HUES6 (cell line): ENCODE measurements around the gene SDK1.
"Not testable (repeated sequence)": the region's sequence is repeated elsewhere in the genome, so short reads cannot be mapped to it uniquely, and the experiment has no call there.

ENCODE experiments used
- H3K27ac ChIP-seq: 2 replicates; pipeline ENCODE4 v1.7.0; 2013; ENCODE audit warnings: low read depth, mild to moderate bottlenecking, low read length, inconsistent platforms
- H3K27me3 ChIP-seq: 2 replicates; pipeline ENCODE4 v1.6.1; 2013; ENCODE audit warnings: low read length; ENCODE audit not compliant: control insufficient read depth, insufficient read depth
- H3K36me3 ChIP-seq: 2 replicates; pipeline ENCODE4 v1.6.1; 2013; ENCODE audit warnings: low read length; ENCODE audit not compliant: control insufficient read depth, insufficient read depth
- H3K4me1 ChIP-seq: 2 replicates; pipeline ENCODE4 v1.6.1; 2013; ENCODE audit warnings: low read length; ENCODE audit not compliant: control insufficient read depth, insufficient read depth
- H3K4me3 ChIP-seq: 2 replicates; pipeline ENCODE4 v1.5.1; 2013; ENCODE audit warnings: low read depth, low read length
- H3K9ac ChIP-seq: one replicate; pipeline ENCODE4 v1.6.1; 2013; ENCODE audit warnings: mild to moderate bottlenecking, low read length
- H3K9me3 ChIP-seq: 2 replicates; pipeline ENCODE4 v1.6.1; 2013; ENCODE audit warnings: low read depth, low read length; ENCODE audit not compliant: control insufficient read depth, insufficient read depth

The SDK1 gene

GRCh38 chr7:3755778-3756453 is 454.9 kb downstream of the SDK1 start:
- H3K27ac ChIP-seq, H3K4me3 ChIP-seq, H3K9ac ChIP-seq, H3K27me3 ChIP-seq, H3K36me3 ChIP-seq, H3K9me3 ChIP-seq: not testable (repeated sequence)
- peaks cover 18% of the 10 kb centered on the region for H3K4me1 ChIP-seq

GRCh38 chr7:3757059-3757458 is 456.0 kb downstream of the SDK1 start:
- no peaks in the 10 kb centered on the region for H3K27me3 ChIP-seq
- no peak overlapping the region for H3K4me3 ChIP-seq
- H3K9me3 ChIP-seq, result no peaks in the 10 kb centered on the region
- H3K36me3 ChIP-seq, result no peaks in the 10 kb centered on the region
- H3K27ac ChIP-seq, result no peak overlapping the region
- H3K9ac ChIP-seq, result no peak overlapping the region
- peaks cover 18% of the 10 kb centered on the region for H3K4me1 ChIP-seq

- Histone ChIP-seq H3K4me3 (no peak overlapping the region), H3K27ac (no peak overlapping the region), H3K36me3 (no peaks in the 10 kb centered on the region), H3K27me3 (no peaks in the 10 kb centered on the region), H3K9ac (no peak overlapping the region), H3K9me3 (no peaks in the 10 kb centered on the region), H3K4me1 (no peaks in the 10 kb centered on the region)
Measured at GRCh38 chr7:3760651-3761050, 459.6 kb downstream of the SDK1 start.

- H3K4me3 ChIP-seq, result no peak overlapping the region
- no peak overlapping the region for H3K9ac ChIP-seq
- no peaks in the 10 kb centered on the region for H3K36me3 ChIP-seq
- H3K4me1 ChIP-seq, result no peaks in the 10 kb centered on the region
- no peaks in the 10 kb centered on the region for H3K9me3 ChIP-seq
- no peaks in the 10 kb centered on the region for H3K27me3 ChIP-seq
- no peak overlapping the region for H3K27ac ChIP-seq
Measured at GRCh38 chr7:3762146-3762831, 461.2 kb downstream of the SDK1 start.

GRCh38 chr7:3767917-3768777 is 467.1 kb downstream of the SDK1 start:
- H3K27ac ChIP-seq, result no peak overlapping the region
- H3K27me3 ChIP-seq, result no peaks in the 10 kb centered on the region
- H3K4me3 ChIP-seq, result no peak overlapping the region
- no peaks in the 10 kb centered on the region for H3K4me1 ChIP-seq
- no peaks in the 10 kb centered on the region for H3K9me3 ChIP-seq
- no peaks in the 10 kb centered on the region for H3K36me3 ChIP-seq
- H3K9ac ChIP-seq, result no peak overlapping the region

GRCh38 chr7:3771906-3772305 is 470.9 kb downstream of the SDK1 start:
- no peaks in the 10 kb centered on the region for H3K9me3 ChIP-seq
- no peaks in the 10 kb centered on the region for H3K27me3 ChIP-seq
- no peaks in the 10 kb centered on the region for H3K4me1 ChIP-seq
- no peaks in the 10 kb centered on the region for H3K36me3 ChIP-seq
- no peak overlapping the region for H3K4me3 ChIP-seq
- no peak overlapping the region for H3K27ac ChIP-seq
- H3K9ac ChIP-seq, result no peak overlapping the region

- no peaks in the 10 kb centered on the region for H3K27me3 ChIP-seq
- H3K4me3 ChIP-seq, result no peak overlapping the region
- no peaks in the 10 kb centered on the region for H3K36me3 ChIP-seq
- peaks cover 6% of the 10 kb centered on the region; the same call in 1 of the 2 replicates for H3K4me1 ChIP-seq
- H3K9ac ChIP-seq, result no peak overlapping the region
- no peak overlapping the region for H3K27ac ChIP-seq
- H3K9me3 ChIP-seq, result peaks cover 15% of the 10 kb centered on the region
Measured at GRCh38 chr7:3778345-3778744, 477.3 kb downstream of the SDK1 start.

- Histone ChIP-seq H3K9ac (no peak overlapping the region), H3K9me3 (peaks cover 15% of the 10 kb centered on the region), H3K4me3 (no peak overlapping the region)
Measured at GRCh38 chr7:3780016-3780415, 479.0 kb downstream of the SDK1 start.

GRCh38 chr7:3780525-3780924 is 479.5 kb downstream of the SDK1 start:
- H3K27ac ChIP-seq, result no peak overlapping the region
- H3K9me3 ChIP-seq, result peaks cover 15% of the 10 kb centered on the region
- H3K27me3 ChIP-seq, result no peaks in the 10 kb centered on the region
- no peaks in the 10 kb centered on the region for H3K36me3 ChIP-seq
- H3K9ac ChIP-seq, result no peak overlapping the region
- no peak overlapping the region for H3K4me3 ChIP-seq
- H3K4me1 ChIP-seq, result peaks cover 6% of the 10 kb centered on the region; the same call in 1 of the 2 replicates

More at GRCh38 chr7:3780016-3780415, 479.0 kb downstream of the SDK1 start:
- H3K27ac ChIP-seq, result no peak overlapping the region
- peaks cover 6% of the 10 kb centered on the region; the same call in 1 of the 2 replicates for H3K4me1 ChIP-seq
- no peaks in the 10 kb centered on the region for H3K27me3 ChIP-seq
- H3K36me3 ChIP-seq, result no peaks in the 10 kb centered on the region

- peaks cover 15% of the 10 kb centered on the region for H3K9me3 ChIP-seq
- H3K4me1 ChIP-seq, result peaks cover 6% of the 10 kb centered on the region; the same call in 1 of the 2 replicates
- no peak overlapping the region for H3K27ac ChIP-seq
- no peak overlapping the region for H3K4me3 ChIP-seq
- H3K36me3 ChIP-seq, result no peaks in the 10 kb centered on the region
- no peak overlapping the region for H3K9ac ChIP-seq
- no peaks in the 10 kb centered on the region for H3K27me3 ChIP-seq
Measured at GRCh38 chr7:3781607-3782006, 480.6 kb downstream of the SDK1 start.
